ENCODE results near the gene DDI2.

DNA sequence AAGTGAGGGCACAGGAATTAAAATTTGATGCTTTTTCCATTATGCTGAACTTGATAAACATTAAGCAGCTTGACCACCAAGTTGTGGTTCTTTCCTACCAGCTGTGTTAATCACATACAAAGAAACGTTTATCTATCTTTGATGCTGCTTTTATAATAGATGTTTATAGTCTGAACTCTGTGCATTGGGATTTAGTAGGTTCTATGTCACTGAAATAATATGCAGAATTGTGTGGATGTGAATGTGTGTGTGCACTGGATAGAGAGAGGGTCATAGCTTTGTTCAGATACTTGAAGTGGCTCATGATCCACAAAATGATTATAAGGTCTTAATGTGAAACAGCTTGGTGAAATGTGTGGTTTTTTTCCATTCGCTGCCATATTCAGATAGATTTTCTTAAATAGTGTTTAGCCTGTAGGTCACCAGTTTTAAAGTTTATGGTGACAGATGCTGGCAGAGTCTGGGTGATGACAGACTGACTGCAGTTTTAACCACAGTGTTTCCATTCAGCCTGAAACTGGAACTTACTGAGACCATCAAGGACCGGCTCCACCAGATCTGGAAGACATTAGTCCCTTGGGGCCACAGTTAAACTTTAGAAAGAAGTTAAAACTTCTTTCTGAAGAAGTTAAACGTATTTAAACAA is 10.2 kb downstream of the DDI2 start:
- TF ChIP-seq EZH2 (IDR thresholded peaks at IDR 0.05; ENCODE audit: borderline replicate concordance): no peak
- no peak for TF ChIP-seq CTCF (IDR thresholded peaks at IDR 0.05; ENCODE audit: poor library complexity)
